Stimulated activated CD4-positive, alpha-beta T cell treated with anti-CD3 and anti-CD28 coated beads, Interleukin-1b, Interleukin-23, amount 100 ng/mL, for 1 hour (primary cell): ENCODE measurements around the gene VSX2.
A peak's percentile ranks its signal among the peaks of the same experiment; 100 is the strongest.

ENCODE experiments used
- DNase-seq, 2 donors: peaks; one replicate each; pipeline ENCODE4 v3.0.0-alpha.2; 2020; ENCODE audit warnings: low read depth in 2 of 2

Gene VSX2

DNA sequence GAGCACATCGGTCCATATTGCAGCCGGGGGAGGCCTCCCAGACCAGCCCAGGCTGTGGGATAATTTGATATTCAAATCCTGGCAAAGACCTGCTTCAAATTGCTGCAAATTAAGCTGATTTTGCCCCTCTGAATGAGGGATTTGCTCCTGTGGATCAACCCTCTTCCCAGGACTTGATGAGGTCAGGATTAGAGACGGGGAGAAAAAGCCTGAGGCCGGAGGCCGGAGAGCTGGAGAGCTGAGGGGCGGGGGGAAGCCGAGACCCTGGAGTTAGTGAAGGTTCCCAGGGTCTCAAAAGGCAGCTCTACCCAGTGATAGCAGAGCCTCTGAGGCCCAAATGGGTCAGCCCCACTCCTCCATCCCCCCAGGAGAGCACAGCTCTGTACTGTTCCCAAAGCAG, 17.5 kb upstream of the VSX2 start:
- no peak for DNase-seq

GRCh38 chr14:74223016-74223415, 16.2 kb upstream of the VSX2 start:
- no peak for DNase-seq

DNA sequence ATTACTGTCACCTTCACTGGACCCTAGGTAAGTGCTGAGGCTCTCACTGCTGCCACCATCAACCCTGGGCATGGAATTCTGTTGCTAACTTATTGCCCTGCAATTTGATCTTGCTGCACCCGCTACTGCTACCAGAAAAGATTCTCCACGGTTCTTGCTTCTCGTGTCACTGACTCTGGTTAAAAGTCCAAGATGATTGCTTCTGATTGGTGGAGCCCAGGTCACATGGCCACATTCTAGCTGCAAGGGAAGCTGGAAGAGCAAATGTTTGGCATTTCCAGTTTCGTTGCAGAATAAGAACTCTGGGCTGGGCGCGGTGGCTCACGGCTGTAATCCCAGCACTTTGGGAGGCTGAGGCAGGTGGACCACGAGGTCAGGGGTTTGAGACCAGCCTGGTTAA, 7.5 kb upstream of the VSX2 start:
- no peak for DNase-seq

DNA sequence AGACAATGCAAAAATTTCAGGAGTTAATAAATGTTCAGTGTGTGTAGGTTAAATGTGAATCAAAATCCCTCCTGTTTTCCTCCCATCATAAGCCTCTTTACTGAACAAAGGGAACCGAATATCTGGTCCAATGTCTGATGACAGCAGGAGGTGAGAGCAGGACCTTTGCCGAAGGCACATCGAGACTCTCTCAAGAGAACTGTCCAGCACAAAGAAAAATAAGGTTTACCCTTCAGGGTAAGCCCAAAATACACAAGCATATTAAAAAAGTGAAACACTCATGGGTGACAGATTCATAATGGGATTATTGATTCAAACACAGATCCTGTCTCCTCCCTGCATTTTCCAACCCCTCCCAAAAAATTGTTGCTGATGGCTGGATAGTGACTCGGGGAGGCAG, 4.2 kb upstream of the VSX2 start:
- no peak for DNase-seq

GRCh38 chr14:74237441-74237840, 1.8 kb upstream of the VSX2 start:
- DNase-seq: no peak

GRCh38 chr14:74239848-74240793, 872 bp downstream of the VSX2 start:
- DNase-seq: no peak

DNA sequence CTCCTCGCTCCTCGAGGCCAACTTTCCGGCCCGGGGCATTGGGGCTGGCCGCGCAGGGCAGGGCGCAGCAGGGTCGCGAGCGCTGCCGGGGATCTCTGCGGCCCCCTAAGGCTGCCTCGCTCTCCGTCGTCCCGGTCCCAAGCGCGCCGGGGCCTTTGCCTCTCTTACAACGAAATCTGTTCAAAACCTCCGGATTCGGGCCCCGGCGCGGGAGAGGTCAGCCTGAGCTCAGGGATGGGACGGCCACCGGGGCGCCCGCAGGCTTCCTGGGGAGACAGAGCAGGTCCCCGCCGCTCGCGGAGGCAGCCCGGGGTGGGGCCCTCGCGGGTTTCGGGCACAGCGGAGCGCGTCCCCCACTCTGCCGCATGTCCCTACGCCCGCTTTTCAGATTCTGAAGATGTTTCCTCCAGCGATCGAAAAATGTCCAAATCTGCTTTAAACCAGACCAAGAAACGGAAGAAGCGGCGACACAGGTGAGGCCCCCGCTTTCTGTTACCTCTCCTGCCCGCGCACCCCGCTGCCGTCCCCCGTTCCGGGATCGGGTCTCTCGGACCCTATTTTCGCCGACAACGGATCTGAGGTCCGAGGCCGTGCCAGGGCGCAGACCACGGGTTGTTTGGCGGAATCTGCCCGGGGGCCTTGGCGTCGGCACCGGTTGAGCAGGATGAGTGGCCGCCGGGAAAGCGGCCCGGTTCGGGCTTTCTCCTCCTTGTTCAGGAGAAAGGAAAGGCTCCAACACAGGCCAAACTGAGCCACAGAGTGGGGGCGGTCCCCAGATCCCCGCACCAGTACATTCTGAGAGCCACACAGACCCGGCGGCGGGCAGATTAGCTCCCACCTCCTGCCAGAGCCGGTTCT, 1.8 kb downstream of the VSX2 start:
- DNase-seq: no peak

GRCh38 chr14:74241652-74242017, 2.4 kb downstream of the VSX2 start:
- no peak for DNase-seq

GRCh38 chr14:74242021-74242779, 3.0 kb downstream of the VSX2 start:
- no peak for DNase-seq

DNA sequence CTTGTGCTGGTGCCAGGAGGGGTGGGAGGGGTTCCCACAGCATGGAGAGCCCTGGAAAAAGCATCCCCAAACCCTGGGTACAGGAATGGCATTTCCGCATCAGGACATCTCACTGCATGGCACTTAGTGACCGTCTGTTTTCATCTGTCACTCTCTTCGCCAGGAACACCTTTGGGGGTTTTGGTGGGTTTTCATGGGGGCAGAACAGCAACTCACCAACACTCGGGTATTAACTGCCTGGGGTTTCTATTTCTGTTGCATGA, 3.5 kb downstream of the VSX2 start:
- DNase-seq: no peak

DNA sequence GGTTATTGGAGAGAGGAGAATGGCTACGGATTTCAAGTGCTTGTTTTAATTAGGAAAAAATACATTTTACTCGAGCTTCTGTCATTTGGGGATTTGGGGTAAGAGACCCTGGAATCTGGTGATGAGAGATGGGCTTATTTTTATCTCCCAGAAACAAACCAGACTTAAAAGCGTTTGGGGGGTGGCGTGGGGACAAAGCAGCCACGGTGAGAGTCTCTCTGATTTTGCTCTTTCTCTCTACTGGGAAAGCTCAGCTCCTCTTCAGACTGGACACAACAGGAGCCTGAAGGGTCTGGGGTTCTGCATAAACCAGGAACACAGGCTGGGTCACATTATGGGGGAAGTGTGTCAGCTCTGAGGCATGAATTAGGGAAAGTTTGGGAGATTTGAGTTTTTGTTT, 3.8 kb downstream of the VSX2 start:
- no peak for DNase-seq

DNA sequence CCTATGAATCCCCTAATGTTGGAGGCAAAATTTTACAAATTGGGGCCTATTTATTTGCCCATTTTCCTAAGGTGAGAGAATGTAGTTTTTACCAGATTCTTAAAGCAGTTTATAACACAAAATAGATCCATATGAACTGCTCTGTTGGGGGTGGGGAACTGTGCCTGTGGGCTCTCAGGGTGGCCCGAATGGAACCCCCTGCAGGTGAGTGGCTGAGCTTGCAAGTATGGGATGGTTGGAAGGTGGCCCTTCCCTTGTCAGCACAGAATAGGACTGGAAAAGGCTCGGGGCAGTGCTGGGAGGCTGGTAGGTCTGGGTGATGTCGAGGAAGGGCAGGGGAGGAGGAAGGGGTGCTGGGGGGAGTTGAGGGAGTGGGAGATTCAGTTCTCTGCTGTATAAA, 4.9 kb downstream of the VSX2 start:
- no peak for DNase-seq

GRCh38 chr14:74245292-74245691, 6.0 kb downstream of the VSX2 start:
- DNase-seq: no peak

- DNase-seq: no peak
Observed at GRCh38 chr14:74246542-74246941, 7.3 kb downstream of the VSX2 start.

DNA sequence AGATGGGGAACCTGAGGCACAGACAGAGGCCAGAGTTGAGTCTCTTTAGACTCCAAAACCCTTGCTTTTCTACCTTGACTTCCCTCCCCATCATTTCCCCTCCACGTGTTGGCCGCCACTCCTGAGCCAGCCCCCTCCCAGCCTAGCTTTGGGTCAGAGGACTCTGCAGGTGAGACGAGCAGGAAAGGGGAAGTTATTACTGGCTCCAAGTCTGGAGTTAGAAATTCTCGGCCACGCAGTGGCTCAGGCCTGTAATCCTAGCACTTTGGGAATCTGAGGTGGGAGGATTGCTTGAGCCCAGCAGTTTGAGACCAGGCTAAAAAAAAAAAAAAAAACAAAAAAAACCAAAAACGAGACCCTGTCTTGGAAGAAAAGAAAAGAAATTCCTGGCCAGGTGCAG, 8.8 kb downstream of the VSX2 start:
- no peak for DNase-seq

DNA sequence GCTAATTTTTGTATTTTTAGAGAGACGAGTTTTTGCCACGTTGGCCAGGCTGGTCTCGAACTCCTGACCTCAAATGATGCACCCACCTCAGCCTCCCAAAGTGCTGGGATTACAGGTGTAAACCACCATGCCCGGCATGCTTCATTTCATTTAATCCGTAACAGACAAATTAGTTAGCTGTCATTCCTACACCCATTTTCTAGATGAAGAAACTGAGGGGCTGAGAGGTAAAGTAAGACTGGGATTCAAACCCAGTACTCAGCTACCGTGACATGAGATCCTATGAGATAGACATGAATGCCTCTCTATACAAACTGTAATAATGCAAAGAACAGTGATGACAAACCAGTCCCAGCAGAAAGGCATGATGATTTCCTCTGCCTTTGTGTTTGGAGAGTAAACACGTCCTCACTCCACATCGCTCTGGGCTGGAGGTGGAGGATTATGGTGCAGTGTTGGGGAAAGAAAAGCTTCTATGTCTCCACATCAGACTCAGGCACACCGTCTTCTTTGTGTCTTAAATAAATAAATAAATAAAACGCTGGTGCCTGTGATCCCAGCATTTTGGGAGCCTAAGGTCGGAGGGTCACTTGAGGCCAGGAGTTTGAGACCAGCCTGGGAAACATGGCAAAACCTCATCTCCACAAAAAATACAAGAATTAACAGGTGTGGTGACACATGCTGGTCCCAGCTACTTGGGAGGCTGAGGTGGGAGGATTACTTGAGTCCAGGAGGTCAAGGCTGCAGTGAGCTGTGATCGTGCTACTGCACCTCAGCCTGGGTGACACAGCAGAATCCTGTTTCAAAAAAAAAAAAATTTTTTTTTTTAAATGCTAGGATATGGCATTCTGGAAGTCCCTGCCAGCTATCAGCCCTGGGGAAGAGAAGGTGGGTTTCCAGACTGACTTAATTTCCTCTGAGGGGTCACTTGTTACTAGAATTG, 10.5 kb downstream of the VSX2 start:
- DNase-seq: no peak

DNA sequence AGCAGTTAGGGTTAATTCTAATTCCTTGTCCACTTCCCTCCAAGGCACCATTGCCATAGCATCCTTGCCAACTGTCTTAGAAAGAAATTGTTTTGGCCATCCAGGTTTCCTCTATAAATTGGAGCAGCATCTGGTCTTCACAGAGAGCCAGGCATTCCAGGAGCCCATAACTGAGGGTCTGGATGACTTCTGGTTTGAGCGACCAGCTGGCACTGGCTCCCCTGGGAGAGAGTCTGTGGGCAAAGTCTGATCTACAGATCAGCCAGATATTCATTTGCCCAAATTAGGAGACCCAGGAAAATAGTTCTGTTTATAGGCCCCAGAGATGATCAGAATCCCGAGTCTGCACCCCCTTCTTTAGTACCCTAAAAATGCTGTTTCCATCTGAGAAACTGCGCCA, 16.0 kb downstream of the VSX2 start:
- DNase-seq: no peak

- peak; percentile 19 to 53 for DNase-seq
Observed at GRCh38 chr14:74257078-74257940, 18.1 kb downstream of the VSX2 start.

DNA sequence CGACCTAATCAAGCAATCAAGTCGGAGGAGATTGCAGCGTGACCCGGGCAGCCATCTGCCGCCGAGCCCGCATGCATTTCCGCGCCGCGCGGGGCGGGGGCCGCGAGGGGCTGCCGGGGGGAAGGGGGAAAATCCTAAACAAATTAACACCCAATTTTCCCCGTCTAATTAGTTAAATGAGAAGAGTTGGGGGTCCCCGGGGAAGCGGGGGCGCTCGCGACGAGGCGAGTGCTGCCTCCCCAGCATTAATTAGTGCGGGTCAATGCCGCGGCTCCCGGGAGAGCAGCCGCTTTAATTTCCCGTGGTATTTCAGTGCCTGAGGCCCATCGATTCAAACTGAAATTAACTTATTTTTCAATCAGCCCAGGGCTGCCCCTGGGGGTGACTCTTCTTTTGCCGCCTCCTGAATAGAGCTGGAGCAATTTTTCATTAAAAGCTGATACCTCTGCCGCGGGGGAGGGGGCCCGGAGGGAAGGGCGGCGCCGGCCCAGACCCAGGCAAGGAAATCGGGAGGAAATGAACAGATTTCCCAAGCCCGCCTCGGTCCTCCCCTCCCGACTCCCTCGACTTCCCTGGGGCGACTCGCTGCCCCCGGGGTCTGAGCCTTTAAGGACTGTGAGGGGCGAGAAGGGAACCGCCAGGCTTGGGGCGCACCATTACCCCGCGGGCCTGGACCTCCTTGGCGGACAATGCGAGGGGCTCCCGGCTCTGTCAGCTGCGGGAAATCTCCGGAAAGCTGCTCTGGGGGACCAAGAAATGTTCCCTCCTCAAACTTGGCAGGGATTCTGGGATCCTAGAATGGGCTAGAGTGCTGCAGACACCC, 18.9 kb downstream of the VSX2 start:
- DNase-seq: no peak

DNA sequence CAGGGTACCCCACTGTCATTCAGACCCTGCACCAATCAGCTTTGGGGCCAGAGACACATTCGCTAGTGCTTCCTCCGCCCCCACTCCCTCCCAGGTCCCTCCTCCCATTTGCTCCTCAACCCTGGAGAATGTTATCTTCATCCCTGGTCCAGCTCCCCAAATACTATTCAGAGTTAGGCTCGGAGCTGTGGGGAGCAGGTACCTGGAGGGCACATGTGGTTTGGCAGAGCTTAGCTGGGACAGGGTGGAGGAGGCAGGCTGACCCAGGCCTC, 19.5 kb downstream of the VSX2 start:
- no peak for DNase-seq
